ENCODE results near the gene SURF2. TPM values are rescaled to one million over a fixed set of nuclear protein-coding genes. Genes with fewer than 3 reads are reported as not detected.
"Not testable (repeated sequence)": the region's sequence is repeated elsewhere in the genome, so short reads cannot be mapped to it uniquely, and the experiment has no call there.

Gene SURF2
- total and polyA plus RNA-seq, 4 donors, result 10.7 to 36.9 (median 28.3) TPM

- H3K4me3 ChIP-seq (ENCODE audit: low read depth, low read length), result no peak overlapping the region
- peaks cover 49% of the 10 kb centered on the region for H3K36me3 ChIP-seq (ENCODE audit: control insufficient read depth, insufficient read depth, low read length)
- H3K27ac ChIP-seq (ENCODE audit: low read depth, low read length), result no peak overlapping the region
- peaks cover 26% of the 10 kb centered on the region for H3K4me1 ChIP-seq (ENCODE audit: control insufficient read depth, insufficient read depth, low read length)
- H3K27me3 ChIP-seq (ENCODE audit: control insufficient read depth, insufficient read depth, low read length), result no peaks in the 10 kb centered on the region
- no peak for DNase-seq (ENCODE audit: low read depth in 4 of 6, low spot score in 6 of 6)
- no peaks in the 10 kb centered on the region for H3K9me3 ChIP-seq (ENCODE audit: control insufficient read depth, insufficient read depth, low read length)
- WGBS (ENCODE audit: insufficient coverage), result 85% methylated on average over 6 of the region's 6 CpGs
Measured at GRCh38 chr9:133334161-133334560, 22.2 kb upstream of the SURF2 start.

GRCh38 chr9:133334888-133335287 lies 21.5 kb upstream of the SURF2 start:
- peak overlapping the region; percentile 96 for H3K4me3 ChIP-seq (ENCODE audit: low read depth, low read length)
- peaks cover 54% of the 10 kb centered on the region for H3K36me3 ChIP-seq (ENCODE audit: control insufficient read depth, insufficient read depth, low read length)
- H3K9me3 ChIP-seq (ENCODE audit: control insufficient read depth, insufficient read depth, low read length); H3K27ac ChIP-seq (ENCODE audit: low read depth, low read length); DNase-seq (ENCODE audit: low read depth in 4 of 6, low spot score in 6 of 6); H3K27me3 ChIP-seq (ENCODE audit: control insufficient read depth, insufficient read depth, low read length): not testable (repeated sequence)
- H3K4me1 ChIP-seq (ENCODE audit: control insufficient read depth, insufficient read depth, low read length), result peaks cover 26% of the 10 kb centered on the region
- 87% methylated on average over 10 of the region's 11 CpGs for WGBS (ENCODE audit: insufficient coverage)

DNA sequence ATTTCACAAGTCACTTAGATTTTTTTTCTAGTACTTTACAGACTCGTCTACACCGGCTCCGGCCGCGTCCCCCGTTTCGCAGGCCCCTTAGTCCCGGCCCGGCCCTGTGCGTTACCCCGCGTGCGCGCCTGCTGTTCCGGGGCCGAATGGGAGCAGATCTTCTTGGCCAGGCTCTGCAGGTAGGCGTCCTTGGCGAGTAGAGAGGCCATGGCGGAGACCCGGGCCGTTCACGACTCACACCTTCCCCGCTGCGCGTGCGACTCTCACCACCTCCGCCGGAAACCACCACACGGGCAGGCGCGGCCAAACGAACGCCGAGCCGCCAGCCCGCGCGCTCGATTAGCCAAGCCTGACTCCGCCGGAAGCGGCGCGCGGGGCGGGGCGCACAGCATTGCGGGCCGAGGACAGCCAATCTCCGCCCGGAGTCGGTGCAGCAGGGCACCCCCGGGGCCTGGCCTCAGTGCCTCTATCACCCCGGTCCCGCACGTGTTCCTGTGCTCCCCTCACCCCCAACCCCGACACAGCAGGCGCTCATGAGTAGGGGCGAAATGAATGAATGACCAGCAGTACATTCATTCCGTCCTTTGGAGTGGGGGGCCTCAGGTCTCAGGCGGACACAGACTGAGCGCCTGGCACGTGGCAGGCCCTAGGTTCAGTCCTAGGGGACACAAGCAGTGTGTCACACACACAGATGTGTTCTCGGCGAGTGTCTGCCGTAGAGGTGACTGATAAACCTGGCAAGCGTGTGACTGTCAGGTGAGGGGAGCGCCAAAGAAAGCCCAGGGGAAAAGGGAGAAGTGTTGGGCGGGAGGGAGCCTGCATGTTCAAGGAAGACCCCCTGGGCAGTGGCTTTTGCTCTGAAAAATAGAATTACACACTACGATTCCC lies 20.2 kb upstream of the SURF2 start, which contains the start of gene SURF6:
Gene SURF6, minus strand, starts transcription at position 265 of the 888 bp plus-strand sequence. Its CDS starts 56 bp downstream, at position 209.
- Histone ChIP-seq H3K36me3 (ENCODE audit: control insufficient read depth, insufficient read depth, low read length) (peaks cover 58% of the 10 kb centered on the region), H3K9me3 (ENCODE audit: control insufficient read depth, insufficient read depth, low read length) (no peaks in the 10 kb centered on the region), H3K4me1 (ENCODE audit: control insufficient read depth, insufficient read depth, low read length) (peaks cover 26% of the 10 kb centered on the region), H3K27ac (ENCODE audit: low read depth, low read length) (peak within 1 kb of the TSS; percentile 76), H3K27me3 (ENCODE audit: control insufficient read depth, insufficient read depth, low read length) (no peaks in the 10 kb centered on the region), H3K4me3 (ENCODE audit: low read depth, low read length) (peak within 1 kb of the TSS; percentile 96)
- under 1% methylated on average over 65 of the region's 70 CpGs for WGBS (ENCODE audit: insufficient coverage)
- DNase-seq (ENCODE audit: low read depth in 4 of 6, low spot score in 6 of 6), result peak; percentile 79 to 97 (median 89)

DNA sequence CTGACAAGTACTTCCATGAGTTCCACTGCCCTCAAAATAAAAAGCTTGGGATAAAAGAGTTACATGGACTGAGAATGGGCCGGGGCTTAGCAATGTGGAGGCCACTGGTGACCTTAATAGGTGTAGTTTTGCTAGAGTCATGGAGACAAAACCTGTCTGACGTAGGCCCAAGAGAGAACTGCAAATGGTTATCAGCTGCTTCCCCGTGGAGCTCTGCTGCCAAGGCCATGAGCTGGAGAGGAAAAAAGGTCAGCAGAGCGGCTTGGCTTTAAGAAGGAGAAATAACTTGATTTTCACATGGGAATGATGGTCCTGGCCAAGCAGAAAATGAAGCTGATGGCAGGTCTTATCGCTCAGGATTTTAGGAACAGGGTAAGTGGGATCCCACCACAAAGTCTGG lies 16.7 kb upstream of the SURF2 start:
- no peak overlapping the region for H3K27ac ChIP-seq (ENCODE audit: low read depth, low read length)
- peaks cover 61% of the 10 kb centered on the region for H3K36me3 ChIP-seq (ENCODE audit: control insufficient read depth, insufficient read depth, low read length)
- peaks cover 19% of the 10 kb centered on the region for H3K4me1 ChIP-seq (ENCODE audit: control insufficient read depth, insufficient read depth, low read length)
- WGBS (ENCODE audit: insufficient coverage), result 91% methylated on average over 5 of the region's 5 CpGs
- no peak for DNase-seq (ENCODE audit: low read depth in 4 of 6, low spot score in 6 of 6)
- no peaks in the 10 kb centered on the region for H3K27me3 ChIP-seq (ENCODE audit: control insufficient read depth, insufficient read depth, low read length)
- H3K9me3 ChIP-seq (ENCODE audit: control insufficient read depth, insufficient read depth, low read length), result no peaks in the 10 kb centered on the region
- H3K4me3 ChIP-seq (ENCODE audit: low read depth, low read length), result no peak overlapping the region

DNA sequence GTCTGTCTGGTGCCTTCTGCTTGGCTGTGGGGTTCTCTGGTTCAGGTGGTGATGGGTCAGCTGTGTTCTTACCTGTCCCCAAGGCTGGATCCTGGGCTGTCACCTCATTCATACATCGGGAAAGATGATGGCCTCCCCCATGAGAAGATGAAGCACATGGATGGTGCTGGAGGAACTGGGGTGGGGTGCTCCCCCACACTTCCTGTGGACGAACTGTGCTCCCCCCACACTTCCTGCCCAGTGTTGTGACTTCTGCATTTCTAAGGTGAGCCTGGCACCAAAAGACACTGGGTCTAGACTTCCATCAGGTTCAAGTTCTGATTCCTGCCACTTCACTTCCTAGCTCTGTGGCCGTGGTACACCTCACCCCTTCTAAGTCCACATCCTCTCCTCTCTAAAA lies 16.1 kb upstream of the SURF2 start:
- peaks cover 67% of the 10 kb centered on the region for H3K36me3 ChIP-seq (ENCODE audit: control insufficient read depth, insufficient read depth, low read length)

GRCh38 chr9:133340916-133341315 lies 15.4 kb upstream of the SURF2 start:
- WGBS (ENCODE audit: insufficient coverage), result 94% methylated on average over 13 of the region's 13 CpGs
- Histone ChIP-seq H3K27ac (ENCODE audit: low read depth, low read length) (no peak overlapping the region), H3K4me3 (ENCODE audit: low read depth, low read length) (no peak overlapping the region), H3K36me3 (ENCODE audit: control insufficient read depth, insufficient read depth, low read length) (peaks cover 73% of the 10 kb centered on the region), H3K27me3 (ENCODE audit: control insufficient read depth, insufficient read depth, low read length) (no peaks in the 10 kb centered on the region), H3K4me1 (ENCODE audit: control insufficient read depth, insufficient read depth, low read length) (peaks cover 11% of the 10 kb centered on the region), H3K9me3 (ENCODE audit: control insufficient read depth, insufficient read depth, low read length) (no peaks in the 10 kb centered on the region)
- DNase-seq (ENCODE audit: low read depth in 4 of 6, low spot score in 6 of 6), result no peak

More for the DNA sequence above, 16.1 kb upstream of the SURF2 start:
- 100% methylated on average over 1 of the region's 3 CpGs for WGBS (ENCODE audit: insufficient coverage)
- Histone ChIP-seq H3K4me1 (ENCODE audit: control insufficient read depth, insufficient read depth, low read length) (peaks cover 12% of the 10 kb centered on the region), H3K27ac (ENCODE audit: low read depth, low read length) (no peak overlapping the region), H3K4me3 (ENCODE audit: low read depth, low read length) (no peak overlapping the region), H3K27me3 (ENCODE audit: control insufficient read depth, insufficient read depth, low read length) (no peaks in the 10 kb centered on the region), H3K9me3 (ENCODE audit: control insufficient read depth, insufficient read depth, low read length) (no peaks in the 10 kb centered on the region)
- no peak for DNase-seq (ENCODE audit: low read depth in 4 of 6, low spot score in 6 of 6)

DNA sequence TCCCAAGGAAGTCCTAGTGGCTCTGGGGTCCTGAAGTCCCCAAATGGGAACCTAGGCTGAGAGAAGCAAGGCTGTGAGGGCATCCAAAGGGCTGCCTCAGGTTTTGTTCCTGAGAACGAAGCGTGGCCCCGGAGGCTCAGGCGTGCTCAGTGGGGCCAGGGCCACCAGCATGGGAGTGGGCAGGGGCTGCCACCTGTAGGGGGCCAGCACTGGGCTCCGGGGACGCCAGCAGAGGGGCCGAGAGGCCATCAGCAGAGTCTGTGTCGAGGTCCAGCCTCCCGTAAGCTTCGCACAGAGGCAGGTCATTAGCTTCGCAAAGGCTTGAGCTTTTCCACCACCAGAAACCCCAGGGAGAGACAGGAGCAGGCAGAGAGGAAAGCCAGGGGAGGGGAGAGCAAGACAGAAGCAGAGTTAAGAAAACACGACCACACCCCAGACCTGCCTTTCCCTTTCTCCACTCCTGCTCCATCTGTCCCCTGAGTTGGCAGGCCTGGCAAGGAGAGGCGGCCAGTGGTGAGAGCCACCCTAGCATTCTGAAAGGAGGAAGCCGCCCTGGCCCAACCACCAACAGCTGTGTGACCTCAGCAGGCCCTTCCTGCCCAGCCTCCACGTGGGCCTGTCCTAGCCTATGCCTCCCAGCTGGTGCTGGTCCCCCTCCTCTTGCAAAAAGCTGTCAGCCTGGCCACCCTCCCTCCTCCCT lies 14.8 kb upstream of the SURF2 start:
- no peak overlapping the region for H3K4me3 ChIP-seq (ENCODE audit: low read depth, low read length)
- H3K9me3 ChIP-seq (ENCODE audit: control insufficient read depth, insufficient read depth, low read length), result no peaks in the 10 kb centered on the region
- DNase-seq (ENCODE audit: low read depth in 4 of 6, low spot score in 6 of 6), result no peak
- peaks cover 79% of the 10 kb centered on the region for H3K36me3 ChIP-seq (ENCODE audit: control insufficient read depth, insufficient read depth, low read length)
- WGBS (ENCODE audit: insufficient coverage), result 93% methylated on average over 8 of the region's 15 CpGs
- no peak overlapping the region for H3K27ac ChIP-seq (ENCODE audit: low read depth, low read length)
- H3K4me1 ChIP-seq (ENCODE audit: control insufficient read depth, insufficient read depth, low read length), result peaks cover 14% of the 10 kb centered on the region
- H3K27me3 ChIP-seq (ENCODE audit: control insufficient read depth, insufficient read depth, low read length), result no peaks in the 10 kb centered on the region

DNA sequence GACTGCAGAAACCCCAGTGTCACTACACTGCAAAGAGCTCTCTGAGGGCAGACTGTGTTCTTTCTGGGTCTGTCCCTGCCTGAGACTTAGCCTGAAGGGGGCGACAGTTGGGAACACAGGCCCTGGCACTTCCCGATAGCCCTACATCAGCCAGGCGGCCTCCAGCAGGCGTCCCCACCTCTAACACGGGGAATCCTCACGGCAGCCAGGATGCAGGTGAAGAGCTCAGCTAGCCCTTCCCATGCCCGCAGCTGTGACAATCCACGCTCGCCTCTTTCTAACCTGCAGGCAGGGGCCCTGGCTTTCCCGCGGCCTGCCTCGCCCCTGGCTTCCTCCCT lies 14.3 kb upstream of the SURF2 start:
- WGBS (ENCODE audit: insufficient coverage), result 64% methylated on average over 12 of the region's 12 CpGs
- no peak for DNase-seq (ENCODE audit: low read depth in 4 of 6, low spot score in 6 of 6)
- Histone ChIP-seq H3K4me1 (ENCODE audit: control insufficient read depth, insufficient read depth, low read length) (peaks cover 14% of the 10 kb centered on the region), H3K4me3 (ENCODE audit: low read depth, low read length) (no peak overlapping the region), H3K27me3 (ENCODE audit: control insufficient read depth, insufficient read depth, low read length) (no peaks in the 10 kb centered on the region), H3K9me3 (ENCODE audit: control insufficient read depth, insufficient read depth, low read length) (no peaks in the 10 kb centered on the region), H3K36me3 (ENCODE audit: control insufficient read depth, insufficient read depth, low read length) (peaks cover 82% of the 10 kb centered on the region), H3K27ac (ENCODE audit: low read depth, low read length) (no peak overlapping the region)

DNA sequence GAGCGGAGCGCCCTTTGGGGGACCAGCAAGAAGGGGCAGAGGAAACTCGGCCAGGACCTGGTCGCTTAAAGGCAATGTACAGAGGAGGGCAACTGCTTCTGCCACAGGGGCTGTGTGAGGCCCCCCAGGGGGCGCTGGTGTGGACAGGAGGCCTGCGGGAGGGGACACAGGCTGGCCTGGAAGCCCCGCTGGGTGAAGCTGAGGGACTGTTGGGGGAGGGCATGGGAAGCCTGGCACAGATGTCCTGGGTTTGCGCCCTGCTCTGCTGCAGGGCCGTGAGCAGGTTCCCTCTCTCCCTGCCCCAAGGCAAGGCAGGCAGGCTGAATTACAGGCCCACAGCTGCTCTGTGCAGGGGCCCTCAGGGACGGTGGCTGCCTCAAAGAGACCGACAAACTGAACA lies 13.8 kb upstream of the SURF2 start:
- Histone ChIP-seq H3K27me3 (ENCODE audit: control insufficient read depth, insufficient read depth, low read length) (no peaks in the 10 kb centered on the region), H3K36me3 (ENCODE audit: control insufficient read depth, insufficient read depth, low read length) (peaks cover 82% of the 10 kb centered on the region), H3K4me3 (ENCODE audit: low read depth, low read length) (no peak overlapping the region), H3K9me3 (ENCODE audit: control insufficient read depth, insufficient read depth, low read length) (no peaks in the 10 kb centered on the region), H3K4me1 (ENCODE audit: control insufficient read depth, insufficient read depth, low read length) (peaks cover 15% of the 10 kb centered on the region), H3K27ac (ENCODE audit: low read depth, low read length) (no peak overlapping the region)
- WGBS (ENCODE audit: insufficient coverage), result 73% methylated on average over 11 of the region's 11 CpGs
- DNase-seq (ENCODE audit: low read depth in 4 of 6, low spot score in 6 of 6), result no peak

Data from spinal cord (tissue), 10 donors.